Measurements from ENCODE around the gene HP1BP3.

The HP1BP3 gene

GRCh38 chr1:20701446-20701845 lies 85.7 kb downstream of the HP1BP3 start:
- Histone ChIP-seq H3K27me3 (ENCODE audit: insufficient read depth, low read depth) (peaks cover 10% of the 10 kb centered on the region; the same call in 1 of the 2 replicates), H3K9ac (no peak overlapping the region), H3K4me2 (no peak overlapping the region), H3K36me3 (ENCODE audit: insufficient read depth) (no peaks in the 10 kb centered on the region), H3K4me1 (ENCODE audit: low read depth, poor library complexity, severe bottlenecking) (no peaks in the 10 kb centered on the region), H3K4me3 (IDR thresholded peaks at IDR 0.05; ENCODE audit: insufficient read depth, low read depth, low read length) (no peak overlapping the region), H3K27ac (no peak overlapping the region), H2AFZ (ENCODE audit: low read depth) (no peak overlapping the region), H3K79me2 (ENCODE audit: insufficient read depth, low read depth) (no peaks in the 10 kb centered on the region), H4K20me1 (ENCODE audit: insufficient read depth) (no peaks in the 10 kb centered on the region)
- no peak for TF ChIP-seq CTCF (conservative IDR thresholded peaks at IDR 0.05; ENCODE audit: low read depth, low read length)

GRCh38 chr1:20700636-20701215 lies 86.4 kb downstream of the HP1BP3 start:
- no peaks in the 10 kb centered on the region for H3K79me2 ChIP-seq (ENCODE audit: insufficient read depth, low read depth)
- no peak overlapping the region for H3K4me2 ChIP-seq
- no peak for TF ChIP-seq CTCF (conservative IDR thresholded peaks at IDR 0.05; ENCODE audit: low read depth, low read length)
- no peak overlapping the region for H3K4me3 ChIP-seq (IDR thresholded peaks at IDR 0.05; ENCODE audit: insufficient read depth, low read depth, low read length)
- no peaks in the 10 kb centered on the region for H4K20me1 ChIP-seq (ENCODE audit: insufficient read depth)
- H3K36me3 ChIP-seq (ENCODE audit: insufficient read depth) = no peaks in the 10 kb centered on the region
- H3K27me3 ChIP-seq (ENCODE audit: insufficient read depth, low read depth) = peaks cover 7% of the 10 kb centered on the region; the same call in 1 of the 2 replicates
- no peaks in the 10 kb centered on the region for H3K4me1 ChIP-seq (ENCODE audit: low read depth, poor library complexity, severe bottlenecking)
- H3K27ac ChIP-seq = no peak overlapping the region
- no peak overlapping the region for H2AFZ ChIP-seq (ENCODE audit: low read depth)
- no peak overlapping the region for H3K9ac ChIP-seq

GRCh38 chr1:20699558-20699957 lies 87.5 kb downstream of the HP1BP3 start:
- Histone ChIP-seq H2AFZ (ENCODE audit: low read depth) (no peak overlapping the region), H3K27ac (no peak overlapping the region), H3K4me2 (no peak overlapping the region)

GRCh38 chr1:20698195-20698910 lies 88.8 kb downstream of the HP1BP3 start:
- Histone ChIP-seq H4K20me1 (ENCODE audit: insufficient read depth) (no peaks in the 10 kb centered on the region), H3K4me3 (IDR thresholded peaks at IDR 0.05; ENCODE audit: insufficient read depth, low read depth, low read length) (no peak overlapping the region), H3K79me2 (ENCODE audit: insufficient read depth, low read depth) (no peaks in the 10 kb centered on the region), H3K9ac (no peak overlapping the region), H3K4me2 (no peak overlapping the region), H2AFZ (ENCODE audit: low read depth) (no peak overlapping the region), H3K4me1 (ENCODE audit: low read depth, poor library complexity, severe bottlenecking) (no peaks in the 10 kb centered on the region), H3K27ac (no peak overlapping the region), H3K27me3 (ENCODE audit: insufficient read depth, low read depth) (peaks cover 5% of the 10 kb centered on the region; the same call in 1 of the 2 replicates), H3K36me3 (ENCODE audit: insufficient read depth) (no peaks in the 10 kb centered on the region)
- TF ChIP-seq CTCF (conservative IDR thresholded peaks at IDR 0.05; ENCODE audit: low read depth, low read length) = no peak

More at GRCh38 chr1:20699558-20699957, 87.5 kb downstream of the HP1BP3 start:
- no peak for TF ChIP-seq CTCF (conservative IDR thresholded peaks at IDR 0.05; ENCODE audit: low read depth, low read length)
- Histone ChIP-seq H3K4me1 (ENCODE audit: low read depth, poor library complexity, severe bottlenecking) (no peaks in the 10 kb centered on the region), H3K4me3 (IDR thresholded peaks at IDR 0.05; ENCODE audit: insufficient read depth, low read depth, low read length) (no peak overlapping the region), H3K36me3 (ENCODE audit: insufficient read depth) (no peaks in the 10 kb centered on the region), H3K9ac (no peak overlapping the region), H4K20me1 (ENCODE audit: insufficient read depth) (no peaks in the 10 kb centered on the region), H3K27me3 (ENCODE audit: insufficient read depth, low read depth) (peaks cover 5% of the 10 kb centered on the region; the same call in 1 of the 2 replicates), H3K79me2 (ENCODE audit: insufficient read depth, low read depth) (no peaks in the 10 kb centered on the region)

Measured in KMS-11 (cell line).